K562 (cell line): Measurements from ENCODE around the gene SNAPC3. TPM values are rescaled to one million over a fixed set of nuclear protein-coding genes. Genes with fewer than 3 reads are reported as not detected.

Experiments used
- ATAC-seq: fragments of 200-7000 bp; cut with Tn5 transposase; 3 replicates; pipeline ENCODE4 v1.9.1; 2020; ENCODE audit warnings: moderate library complexity
- BruUV-seq: library from RNA; stranded (reverse); fragments of 400-500 nt; replicated peaks from 2 replicates; lab custom pipeline; 2021; lab: Mats Ljungman, UMichigan
- CTCF ChIA-PET: fragments of 300-600 bp; formaldehyde crosslinking; extraction: SDS; loops from one replicate; lab custom pipeline; 2021; ENCODE audit warnings: low intra/inter-chr PET ratio; lab: Yijun Ruan, JAX
- POLR2A ChIA-PET: fragments of 300-600, 350-650 bp; sonication (Branson Sonifier 250); formaldehyde crosslinking; extraction: SDS; loops from one replicate; lab custom pipeline; 2021; ENCODE audit warnings: antibody characterized with exemption, inconsistent platforms; lab: Yijun Ruan, JAX
- DNase-seq, 4 experiments: peaks; one replicate each; pipeline versions ENCODE4 v3.0.0 to v3.0.0-alpha.2; 2011 to 2018; ENCODE audit warnings: low spot score in 3 of 4, mixed read lengths in 3 of 4; ENCODE audit errors: extremely low read depth in 1 of 4
- FAIRE-seq: peaks from 2 replicates; lab custom pipeline; 2011; peaks lifted over from hg19 to GRCh38; lab: Jason Lieb, UNC
- H2AFZ ChIP-seq: 2 replicates; pipeline ENCODE4 v1.6.0; 2011; ENCODE audit warnings: low read depth, low read length, control low read depth, inconsistent platforms
- H3K27ac ChIP-seq: fragments of 200-600 bp; 3 replicates; pipeline ENCODE4 v1.8.0; 2011; ENCODE audit warnings: low read depth, mild to moderate bottlenecking, control low read depth, inconsistent platforms, low read length, moderate library complexity, mixed read lengths; ENCODE audit errors: extremely low read depth
- H3K27me3 ChIP-seq, 2 experiments: fragments of 300-600 bp in 1 of 2; 2 replicates in 1 of 2; 3 replicates in 1 of 2; pipeline versions ENCODE4 v1.6.0 to v1.8.0; 2011; ENCODE audit warnings: inconsistent platforms in 2 of 2, low read length in 2 of 2, mild to moderate bottlenecking in 1 of 2, mixed read lengths in 1 of 2, moderate library complexity in 1 of 2; ENCODE audit not compliant: control insufficient read depth in 2 of 2, insufficient read depth in 2 of 2
- H3K36me3 ChIP-seq: fragments of 300-600 bp; 3 replicates; pipeline ENCODE4 v1.8.0; 2011; ENCODE audit warnings: mild to moderate bottlenecking, low read length, inconsistent platforms; ENCODE audit not compliant: control insufficient read depth, insufficient read depth
- H3K4me1 ChIP-seq, 2 experiments: fragments of 200-600 bp in 1 of 2; replicated peaks in 1 of 2; 2 replicates in 1 of 2; 3 replicates in 1 of 2; pipeline versions ENCODE4 v1.5.1 to v1.8.0; 2011; ENCODE audit warnings: inconsistent platforms in 2 of 2, low read length in 2 of 2, mild to moderate bottlenecking in 1 of 2, mixed read lengths in 1 of 2, moderate library complexity in 1 of 2; ENCODE audit not compliant: control insufficient read depth in 2 of 2, insufficient read depth in 2 of 2
- H3K4me2 ChIP-seq: 2 replicates; pipeline ENCODE4 v1.6.1; 2011; ENCODE audit warnings: low read length, control low read depth, inconsistent platforms, mixed read lengths; ENCODE audit not compliant: insufficient read depth
- H3K4me3 ChIP-seq: fragments of 200-600 bp; sonication (generic), shearing (Covaris generic); 2 replicates; pipeline ENCODE4 v1.5.1; 2016; ENCODE audit warnings: control low read depth, inconsistent platforms
- H3K79me2 ChIP-seq: fragments of 200-600 bp; 3 replicates; pipeline ENCODE4 v1.8.0; 2011; ENCODE audit warnings: low read length, inconsistent platforms; ENCODE audit not compliant: control insufficient read depth, insufficient read depth
- H3K9ac ChIP-seq, 2 experiments: 2 replicates each; pipeline versions ENCODE4 v1.6.0 to v1.6.1; 2011; ENCODE audit warnings: low read depth in 2 of 2, low read length in 2 of 2, control low read depth in 1 of 2, inconsistent platforms in 1 of 2, mild to moderate bottlenecking in 1 of 2, mixed read lengths in 1 of 2; ENCODE audit not compliant: insufficient read depth in 1 of 2
- H3K9me1 ChIP-seq: one replicate; pipeline ENCODE4 v1.6.0; 2011; ENCODE audit warnings: inconsistent platforms, mild to moderate bottlenecking, low read length, moderate library complexity; ENCODE audit not compliant: control insufficient read depth, insufficient read depth
- H3K9me3 ChIP-seq: replicated peaks from 2 replicates; pipeline ENCODE4 v1.5.1; 2011; ENCODE audit warnings: low read depth, low read length, inconsistent platforms; ENCODE audit not compliant: control insufficient read depth, insufficient read depth
- H4K20me1 ChIP-seq: replicated peaks from 2 replicates; pipeline ENCODE4 v1.6.1; 2011; ENCODE audit warnings: low read length, inconsistent platforms, mixed read lengths; ENCODE audit not compliant: control insufficient read depth, insufficient read depth
- ARID2 ChIP-seq: fragments of 450-650 bp; IDR thresholded peaks from 2 replicates; pipeline ENCODE4 v1.6.1; 2017; ENCODE audit warnings: antibody characterized with exemption, mild to moderate bottlenecking
- BDP1 ChIP-seq: IDR thresholded peaks from 3 replicates; pipeline ENCODE4 v1.6.1; 2011; ENCODE audit not compliant: insufficient read length, insufficient read depth
- CXXC5 ChIP-seq: fragments of 250-450 bp; sonication (Bioruptor Pico); IDR thresholded peaks from 2 replicates; pipeline ENCODE4 v1.8.0; 2022; ENCODE audit warnings: inconsistent platforms, mild to moderate bottlenecking, moderate library complexity
- DIDO1 ChIP-seq: fragments of 450-650 bp; IDR thresholded peaks from 2 replicates; pipeline ENCODE4 v1.6.1; 2016; ENCODE audit warnings: low read depth, missing biosample characterization, missing genetic modification characterization
- GABPA ChIP-seq: fragments of 200-800 bp; sonication (Bioruptor generic); conservative IDR thresholded peaks from 2 replicates; pipeline ENCODE4 v1.6.1; 2016; ENCODE audit warnings: low read depth, missing genetic modification characterization, missing compliant biosample characterization
- GABPB1 ChIP-seq: sonication (generic); formaldehyde crosslinking; IDR thresholded peaks from 2 replicates; pipeline ENCODE4 v1.8.0; 2022; ENCODE audit warnings: mild to moderate bottlenecking, missing genetic modification reagents
- ILK ChIP-seq: fragments of 450-650 bp; IDR thresholded peaks from 2 replicates; pipeline ENCODE4 v1.6.1; 2016; ENCODE audit warnings: missing genetic modification characterization, low read depth, mild to moderate bottlenecking, missing compliant biosample characterization, moderate library complexity, borderline replicate concordance
- MCM3 ChIP-seq: fragments of 450-650 bp; IDR thresholded peaks from 2 replicates; pipeline ENCODE4 v1.6.1; 2016
- TAF15 ChIP-seq: fragments of 200-400 bp; formaldehyde crosslinking; IDR thresholded peaks from 2 replicates; pipeline ENCODE4 v1.6.1; 2017; ENCODE audit warnings: mild to moderate bottlenecking, low read depth, low read length, moderate library complexity
- TBL1XR1 ChIP-seq, 2 experiments: IDR thresholded peaks; 2 replicates each; pipeline ENCODE4 v1.6.1; 2012; ENCODE audit warnings: improper control_type of control experiment in 2 of 2, low read length in 2 of 2, mild to moderate bottlenecking in 1 of 2
- XRCC5 ChIP-seq: fragments of 200-400 bp; formaldehyde crosslinking; IDR thresholded peaks from 2 replicates; pipeline ENCODE4 v1.6.1; 2017; ENCODE audit warnings: low read depth, mild to moderate bottlenecking, low read length
- ZBTB9 ChIP-seq: fragments of 450-650 bp; formaldehyde crosslinking; IDR thresholded peaks from 2 replicates; pipeline ENCODE4 v1.4.0; 2020; ENCODE audit warnings: mild to moderate bottlenecking, moderate library complexity
- ZNF121 ChIP-seq: sonication (generic); formaldehyde crosslinking; conservative IDR thresholded peaks from 2 replicates; pipeline ENCODE4 v1.8.0; 2022; ENCODE audit warnings: missing genetic modification reagents
- ZNF79 ChIP-seq: fragments of 250-450 bp; sonication (Bioruptor Pico); IDR thresholded peaks from 2 replicates; pipeline ENCODE4 v1.4.0; 2020; ENCODE audit warnings: low read depth, mild to moderate bottlenecking, moderate library complexity
- WGBS: fragments of 100-300 bp; shearing (Covaris generic); methylation state at CpG from one replicate; pipeline ENCODE4 v1.1.6; 2016; ENCODE audit warnings: low coverage, mixed read lengths; ENCODE audit not compliant: insufficient coverage; ENCODE audit errors: missing lambda C conversion rate; 5-methylcytosine and 5-hydroxymethylcytosine counted together
- in situ Hi-C: fragments of 300-500 bp; cut with MboI; formaldehyde crosslinking; loops from 4 replicates; pipeline ENCODE4 v1.15.0; 2018; ENCODE audit warnings: inconsistent platforms, mixed read lengths
- intact Hi-C: fragments of 100-400 bp; cut with micrococcal nuclease; formaldehyde crosslinking; loops from 2 replicates; pipeline ENCODE4 v1.14.2; 2022
- polyA plus RNA-seq, 8 experiments: library from polyadenylated mRNA; depleted of rRNA in 4 of 8; stranded (reverse) in 5 of 8; unstranded in 3 of 8; fragments of >200 nt; fragmentation: Nextera tagmentation in 2 of 8; fragmentation: Illumina TruSeq in 1 of 8; extraction: Ambion mirVana in 2 of 8; extraction: Trizol in 1 of 8; gene quantifications; 2 replicates each; pipeline versions ENCODE4 v1.2.1 to v1.2.3, GENCODE V29; 2011 to 2014; ENCODE audit warnings: inconsistent platforms in 1 of 8, missing spikeins in 1 of 8
- total RNA-seq, 7 experiments: library from RNA; depleted of rRNA in 6 of 7; stranded (reverse); fragments of >200 nt in 6 of 7; fragmentation: Illumina TruSeq in 2 of 7; extraction: Trizol in 2 of 7; gene quantifications; 2 replicates each; pipeline versions ENCODE4 v1.2.1 to v1.2.3, GENCODE V29; 2011 to 2021; ENCODE audit warnings: low replicate concordance in 1 of 7
- TF ChIP-seq, protein P1 (sequence below), 3 experiments: IDR thresholded peaks in 2 of 3; conservative IDR thresholded peaks in 1 of 3; 2 replicates each; pipeline ENCODE4 v1.5.1; 2011 to 2012; ENCODE audit warnings: low read length in 3 of 3, mild to moderate bottlenecking in 3 of 3, control low read depth in 2 of 3, improper control_type of control experiment in 1 of 3, inconsistent platforms in 1 of 3, low read depth in 1 of 3, mixed read lengths in 1 of 3, moderate library complexity in 1 of 3; ENCODE audit not compliant: insufficient read depth in 2 of 3
- TF ChIP-seq, protein P2 (sequence below): sonication (generic); formaldehyde crosslinking; IDR thresholded peaks from 2 replicates; pipeline ENCODE4 v1.8.0; 2022; ENCODE audit warnings: missing genetic modification reagents, mild to moderate bottlenecking, moderate library complexity, borderline replicate concordance
- TF ChIP-seq, protein P3 (sequence below): sonication (generic); formaldehyde crosslinking; IDR thresholded peaks from 2 replicates; pipeline ENCODE4 v1.8.0; 2022; ENCODE audit warnings: missing genetic modification reagents, mild to moderate bottlenecking, borderline replicate concordance

Gene SNAPC3
- total and polyA plus RNA-seq, 9 of the 15 experiments (the other 6 are each of a cell fraction or from before 2014, with no cell fraction given): 2.3 to 38.9 (median 19.8) TPM

GRCh38 chr9:15403155-15403554, 19.5 kb upstream of the SNAPC3 start (continued):
- TF ChIP-seq ILK: no peak
- TF ChIP-seq ZNF79 (CRISPR knock-in tag): no peak
- no peak for TF ChIP-seq ARID2
- TF ChIP-seq, protein P1, sequence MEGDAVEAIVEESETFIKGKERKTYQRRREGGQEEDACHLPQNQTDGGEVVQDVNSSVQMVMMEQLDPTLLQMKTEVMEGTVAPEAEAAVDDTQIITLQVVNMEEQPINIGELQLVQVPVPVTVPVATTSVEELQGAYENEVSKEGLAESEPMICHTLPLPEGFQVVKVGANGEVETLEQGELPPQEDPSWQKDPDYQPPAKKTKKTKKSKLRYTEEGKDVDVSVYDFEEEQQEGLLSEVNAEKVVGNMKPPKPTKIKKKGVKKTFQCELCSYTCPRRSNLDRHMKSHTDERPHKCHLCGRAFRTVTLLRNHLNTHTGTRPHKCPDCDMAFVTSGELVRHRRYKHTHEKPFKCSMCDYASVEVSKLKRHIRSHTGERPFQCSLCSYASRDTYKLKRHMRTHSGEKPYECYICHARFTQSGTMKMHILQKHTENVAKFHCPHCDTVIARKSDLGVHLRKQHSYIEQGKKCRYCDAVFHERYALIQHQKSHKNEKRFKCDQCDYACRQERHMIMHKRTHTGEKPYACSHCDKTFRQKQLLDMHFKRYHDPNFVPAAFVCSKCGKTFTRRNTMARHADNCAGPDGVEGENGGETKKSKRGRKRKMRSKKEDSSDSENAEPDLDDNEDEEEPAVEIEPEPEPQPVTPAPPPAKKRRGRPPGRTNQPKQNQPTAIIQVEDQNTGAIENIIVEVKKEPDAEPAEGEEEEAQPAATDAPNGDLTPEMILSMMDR (IDR thresholded peaks at IDR 0.05 in 2 of 3, conservative IDR thresholded peaks at IDR 0.05 in 1 of 3; ENCODE audit: insufficient read depth in 2 of 3, low read depth in 1 of 3, low read length in 3 of 3): peak in 2 of 3 experiments; percentile 45 to 50; a peak in 4 of 6 replicates
- no peak for TF ChIP-seq TAF15

DNA sequence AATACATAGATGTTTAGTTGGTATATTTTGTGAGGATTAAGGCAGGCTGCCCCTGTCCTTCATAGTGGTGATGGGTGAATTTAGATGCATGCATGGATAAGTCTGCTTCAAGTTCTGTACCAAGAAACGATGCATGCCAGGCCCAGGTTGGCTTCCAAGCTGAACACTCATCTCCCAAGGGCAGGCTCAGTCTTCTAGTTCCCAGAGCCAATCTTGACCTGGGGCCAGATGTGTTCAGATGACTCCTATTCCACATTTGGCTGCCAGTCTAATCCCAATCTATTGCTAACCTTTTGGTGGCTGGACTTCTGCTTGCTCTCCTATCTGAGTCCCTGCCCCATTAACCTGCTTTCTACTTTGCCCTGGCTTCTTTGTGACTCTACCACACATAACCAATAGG, 18.5 kb upstream of the SNAPC3 start:
- in situ Hi-C loops (no loop called here), intact Hi-C loops (no loop called here)
- H3K36me3 ChIP-seq: no peaks in the 10 kb centered on the region
- H3K9me1 ChIP-seq: no peaks in the 10 kb centered on the region
- H3K79me2 ChIP-seq: no peaks in the 10 kb centered on the region
- no peaks in the 10 kb centered on the region; a peak in 3 of 5 replicates for H3K4me1 ChIP-seq
- H4K20me1 ChIP-seq: no peaks in the 10 kb centered on the region
- ChIA-PET POLR2A (no interaction called here), CTCF (no interaction called here)
- no peaks in the 10 kb centered on the region for H3K27me3 ChIP-seq
- no peak overlapping the region for H3K4me2 ChIP-seq
- no peak for DNase-seq
- H3K4me3 ChIP-seq: no peak overlapping the region
- FAIRE-seq: no peak
- no peak for TF ChIP-seq XRCC5
- TF ChIP-seq GABPA (tag): no peak
- no peak for TF ChIP-seq MCM3
- TF ChIP-seq ZBTB9: no peak
- no peak for TF ChIP-seq BDP1
- no peak for TF ChIP-seq TBL1XR1 (IDR thresholded peaks at IDR 0.05; ENCODE audit: low read length in 2 of 2)
- TF ChIP-seq CXXC5 (CRISPR knock-in tag): no peak
- no peak for TF ChIP-seq DIDO1 (tag)
- TF ChIP-seq, protein P2, sequence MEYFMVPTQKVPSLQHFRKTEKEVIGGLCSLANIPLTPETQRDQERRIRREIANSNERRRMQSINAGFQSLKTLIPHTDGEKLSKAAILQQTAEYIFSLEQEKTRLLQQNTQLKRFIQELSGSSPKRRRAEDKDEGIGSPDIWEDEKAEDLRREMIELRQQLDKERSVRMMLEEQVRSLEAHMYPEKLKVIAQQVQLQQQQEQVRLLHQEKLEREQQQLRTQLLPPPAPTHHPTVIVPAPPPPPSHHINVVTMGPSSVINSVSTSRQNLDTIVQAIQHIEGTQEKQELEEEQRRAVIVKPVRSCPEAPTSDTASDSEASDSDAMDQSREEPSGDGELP (CRISPR knock-in tag): no peak
- TF ChIP-seq, protein P3, sequence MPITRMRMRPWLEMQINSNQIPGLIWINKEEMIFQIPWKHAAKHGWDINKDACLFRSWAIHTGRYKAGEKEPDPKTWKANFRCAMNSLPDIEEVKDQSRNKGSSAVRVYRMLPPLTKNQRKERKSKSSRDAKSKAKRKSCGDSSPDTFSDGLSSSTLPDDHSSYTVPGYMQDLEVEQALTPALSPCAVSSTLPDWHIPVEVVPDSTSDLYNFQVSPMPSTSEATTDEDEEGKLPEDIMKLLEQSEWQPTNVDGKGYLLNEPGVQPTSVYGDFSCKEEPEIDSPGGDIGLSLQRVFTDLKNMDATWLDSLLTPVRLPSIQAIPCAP (CRISPR knock-in tag): no peak
- TF ChIP-seq ZNF121 (CRISPR knock-in tag): no peak
- no peak for TF ChIP-seq GABPB1 (CRISPR knock-in tag)
- 13% methylated on average over 1 of the region's 1 CpG for WGBS
- BruUV-seq: no TSS peak
- H2AFZ ChIP-seq: no peak overlapping the region
- no peaks in the 10 kb centered on the region; the same call in 1 of the 2 replicates for H3K9me3 ChIP-seq
- H3K9ac ChIP-seq: no peak overlapping the region
- ATAC-seq: no peak
- no peak overlapping the region for H3K27ac ChIP-seq
